Neuronal stem cell (in vitro differentiated cells): ENCODE data around the gene OR10H5.
"Not testable (repeated sequence)": the region's sequence is repeated elsewhere in the genome, so short reads cannot be mapped to it uniquely, and the experiment has no call there.

Experiments used
- DNase-seq: peaks from one replicate; pipeline ENCODE4 v3.0.0-alpha.2; 2013; ENCODE audit warnings: low spot score
- H2AFZ ChIP-seq: one replicate; pipeline ENCODE4 v1.6.1; 2013; ENCODE audit warnings: mild to moderate bottlenecking, low read length, inconsistent platforms
- H2AK5ac ChIP-seq: 2 replicates; pipeline ENCODE4 v1.6.1; 2013; ENCODE audit warnings: low read depth, mild to moderate bottlenecking, inconsistent platforms, low read length, moderate library complexity, mixed read lengths
- H2BK120ac ChIP-seq: 2 replicates; pipeline ENCODE4 v1.6.1; 2013; ENCODE audit warnings: low read depth, mild to moderate bottlenecking, inconsistent platforms, low read length, moderate library complexity, mixed read lengths
- H2BK12ac ChIP-seq: one replicate; pipeline ENCODE4 v1.6.1; 2013; ENCODE audit warnings: low read length, inconsistent platforms
- H2BK15ac ChIP-seq: 2 replicates; pipeline ENCODE4 v1.6.1; 2013; ENCODE audit warnings: mild to moderate bottlenecking, low read length, inconsistent platforms, mixed read lengths
- H2BK5ac ChIP-seq: one replicate; pipeline ENCODE4 v1.6.1; 2013; ENCODE audit warnings: inconsistent platforms, mild to moderate bottlenecking, low read length, moderate library complexity
- H3K14ac ChIP-seq: one replicate; pipeline ENCODE4 v1.6.1; 2013; ENCODE audit warnings: low read length, inconsistent platforms
- H3K18ac ChIP-seq: 2 replicates; pipeline ENCODE4 v1.6.1; 2013; ENCODE audit warnings: low read length, inconsistent platforms
- H3K23ac ChIP-seq: 2 replicates; pipeline ENCODE4 v1.6.1; 2013; ENCODE audit warnings: low read depth, mild to moderate bottlenecking, mixed read lengths, low read length, inconsistent platforms; ENCODE audit not compliant: poor library complexity
- H3K27ac ChIP-seq: replicated peaks from 3 replicates; pipeline ENCODE4 v1.5.1; 2013; ENCODE audit warnings: low read length, inconsistent platforms
- H3K27me3 ChIP-seq, 3 experiments: 2 replicates each; pipeline ENCODE4 v1.6.1; 2013; ENCODE audit warnings: low read length in 3 of 3, mild to moderate bottlenecking in 2 of 3, inconsistent platforms in 1 of 3, low read depth in 1 of 3, mixed read lengths in 1 of 3, moderate library complexity in 1 of 3; ENCODE audit not compliant: control insufficient read depth in 3 of 3, insufficient read depth in 3 of 3
- H3K36me3 ChIP-seq, 2 donors: replicated peaks in 1 of 2; 2 replicates each; pipeline ENCODE4 v1.6.1; 2013; ENCODE audit warnings: low read length in 2 of 2; ENCODE audit not compliant: control insufficient read depth in 2 of 2, insufficient read depth in 2 of 2
- H3K4ac ChIP-seq: 2 replicates; pipeline ENCODE4 v1.6.1; 2013; ENCODE audit warnings: inconsistent platforms, mild to moderate bottlenecking, low read length, moderate library complexity
- H3K4me1 ChIP-seq, 2 donors: 1 replicate in 1 of 2; 2 replicates in 1 of 2; pipeline ENCODE4 v1.6.1; 2013; ENCODE audit warnings: low read length in 2 of 2, low read depth in 1 of 2; ENCODE audit not compliant: control insufficient read depth in 2 of 2, insufficient read depth in 1 of 2
- H3K4me2 ChIP-seq: one replicate; pipeline ENCODE4 v1.6.1; 2013; ENCODE audit warnings: mild to moderate bottlenecking, low read length, inconsistent platforms; ENCODE audit not compliant: insufficient read depth, poor library complexity, severe bottlenecking
- H3K4me3 ChIP-seq, 2 donors: 2 replicates each; pipeline ENCODE4 v1.5.1; 2013; ENCODE audit warnings: low read length in 2 of 2, mild to moderate bottlenecking in 2 of 2, inconsistent platforms in 1 of 2, moderate library complexity in 1 of 2
- H3K79me1 ChIP-seq: one replicate; pipeline ENCODE4 v1.6.1; 2013; ENCODE audit warnings: low read depth, mild to moderate bottlenecking, inconsistent platforms, low read length, moderate library complexity
- H3K9ac ChIP-seq: one replicate; pipeline ENCODE4 v1.6.1; 2013; ENCODE audit warnings: mild to moderate bottlenecking, low read depth, low read length, inconsistent platforms; ENCODE audit not compliant: poor library complexity
- H3K9me3 ChIP-seq, 2 donors: replicated peaks in 1 of 2; 2 replicates each; pipeline versions ENCODE3 to v1.6.1; 2013; ENCODE audit warnings: low read length in 2 of 2, mild to moderate bottlenecking in 2 of 2, inconsistent platforms in 1 of 2, low read depth in 1 of 2, mixed read lengths in 1 of 2, moderate library complexity in 1 of 2; ENCODE audit not compliant: control insufficient read depth in 2 of 2, insufficient read depth in 1 of 2
- H4K8ac ChIP-seq: one replicate; pipeline ENCODE4 v1.6.1; 2013; ENCODE audit warnings: low read depth, mild to moderate bottlenecking, inconsistent platforms, low read length, moderate library complexity
- H4K91ac ChIP-seq: one replicate; pipeline ENCODE4 v1.6.1; 2013; ENCODE audit warnings: low read length, low read depth, mild to moderate bottlenecking, inconsistent platforms; ENCODE audit not compliant: poor library complexity
- WGBS, 2 donors: extraction: QIAGEN DNeasy Blood & Tissue Kit; methylation state at CpG; one replicate each; pipeline ENCODE4 v1.1.7; 2013; ENCODE audit warnings: missing lambda C conversion rate in 2 of 2, mixed read lengths in 1 of 2; ENCODE audit not compliant: insufficient read length in 2 of 2, insufficient replicate concordance in 1 of 2; ENCODE audit errors: extremely low coverage in 2 of 2; 5-methylcytosine and 5-hydroxymethylcytosine counted together

Gene OR10H5

DNA sequence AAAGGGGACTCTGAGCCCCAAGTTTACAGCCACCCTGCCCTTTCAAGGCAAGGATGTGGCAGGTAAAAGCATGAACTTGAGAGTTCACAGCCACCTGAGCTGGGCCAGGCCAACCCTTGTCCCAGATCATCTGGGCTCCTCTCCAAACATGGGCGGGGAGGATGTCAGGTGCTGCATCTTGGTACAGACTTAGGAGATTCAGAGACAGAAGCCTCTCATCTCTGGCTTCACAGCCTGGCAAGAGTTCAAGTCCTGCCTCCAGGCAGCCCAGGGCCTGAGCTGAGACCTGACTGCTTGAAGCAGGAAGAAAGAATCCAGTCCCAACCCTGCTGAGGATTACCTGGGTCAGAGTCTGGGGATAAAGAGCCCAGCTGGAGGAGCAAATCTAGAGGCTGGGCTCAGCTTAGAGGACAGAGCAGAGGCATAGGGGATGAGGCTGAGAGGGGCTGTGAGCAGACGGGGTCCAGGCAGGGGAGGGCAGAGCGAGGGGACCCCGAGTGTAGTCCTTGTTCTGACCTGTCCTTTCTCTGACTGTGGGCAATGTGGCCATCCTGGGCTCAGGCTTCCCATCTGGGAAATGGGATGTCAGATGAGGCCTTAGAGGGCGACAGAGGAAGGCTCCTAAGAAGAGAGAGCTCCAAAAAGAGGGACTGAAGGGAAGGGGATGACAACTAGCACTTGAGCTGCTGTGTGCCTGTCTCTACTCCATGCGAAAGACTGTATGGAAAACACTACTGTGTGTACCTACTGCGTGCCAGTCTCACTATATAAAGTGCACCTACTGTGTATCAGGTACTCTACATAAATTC is 6.6 kb upstream of the OR10H5 start:
- peaks cover 0 to 10% of the 10 kb centered on the region in 2 donors for H3K4me1 ChIP-seq
- DNase-seq: no peak
- H3K79me1 ChIP-seq: no peaks in the 10 kb centered on the region
- no CpG with 5 or more reads among the region's 7 CpGs for WGBS, 2 donors
- H2BK120ac ChIP-seq: no peak overlapping the region
- H2BK15ac ChIP-seq: no peak overlapping the region
- no peaks in the 10 kb centered on the region for H3K27me3 ChIP-seq
- no peak overlapping the region for H2AK5ac ChIP-seq
- no peak overlapping the region for H3K4ac ChIP-seq
- H2AFZ ChIP-seq: peak overlapping the region; percentile 73
- peaks cover 0 to 38% of the 10 kb centered on the region in 2 donors for H3K9me3 ChIP-seq
- H3K23ac ChIP-seq: no peak overlapping the region
- no peak overlapping the region for H3K4me3 ChIP-seq
- no peak overlapping the region for H3K14ac ChIP-seq
- H3K27ac ChIP-seq: peak overlapping the region; percentile 56
- no peak overlapping the region for H2BK5ac ChIP-seq
- no peak overlapping the region for H2BK12ac ChIP-seq
- H4K91ac ChIP-seq: no peak overlapping the region
- no peak overlapping the region for H3K4me2 ChIP-seq
- no peak overlapping the region for H4K8ac ChIP-seq
- H3K18ac ChIP-seq: no peak overlapping the region
- H3K9ac ChIP-seq: no peak overlapping the region
- H3K36me3 ChIP-seq: no peaks in the 10 kb centered on the region

DNA sequence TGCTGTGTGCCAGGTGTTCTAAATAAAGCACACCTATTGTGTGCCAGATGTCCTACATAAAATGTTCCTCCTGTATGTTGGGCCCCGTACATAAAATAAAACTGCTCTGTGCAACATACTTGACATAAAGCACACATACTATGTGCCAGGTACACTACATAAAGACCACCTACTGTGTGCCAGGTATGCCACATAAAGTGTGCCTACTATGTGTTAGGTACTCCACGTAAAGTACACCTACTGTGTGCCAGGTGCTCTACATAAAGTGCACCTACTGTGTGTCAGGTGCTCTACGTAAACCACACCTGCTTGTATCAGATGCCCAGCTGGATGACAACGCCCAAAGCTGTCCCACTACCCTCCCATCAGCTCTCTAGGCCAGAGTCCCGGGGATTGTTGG is 5.8 kb upstream of the OR10H5 start:
- no peak overlapping the region for H2BK120ac ChIP-seq
- no peak overlapping the region for H3K4me2 ChIP-seq
- H3K79me1 ChIP-seq: no peaks in the 10 kb centered on the region
- H3K4me3 ChIP-seq: no peak overlapping the region
- no CpG with 5 or more reads among the region's 5 CpGs for WGBS, 2 donors
- no peak overlapping the region for H3K27ac ChIP-seq
- H3K9ac ChIP-seq: no peak overlapping the region
- no peak overlapping the region for H3K23ac ChIP-seq
- H2BK5ac ChIP-seq: no peak overlapping the region
- no peak overlapping the region for H4K8ac ChIP-seq
- no peak overlapping the region for H2AK5ac ChIP-seq
- H3K18ac ChIP-seq: no peak overlapping the region
- DNase-seq: no peak
- no peak overlapping the region for H2BK15ac ChIP-seq
- H3K27me3 ChIP-seq: no peaks in the 10 kb centered on the region
- no peak overlapping the region for H2BK12ac ChIP-seq
- no peak overlapping the region for H2AFZ ChIP-seq
- peaks cover 0 to 33% of the 10 kb centered on the region in 2 donors for H3K9me3 ChIP-seq
- H3K4me1 ChIP-seq: peaks cover 0 to 10% of the 10 kb centered on the region in 2 donors
- H3K14ac ChIP-seq: no peak overlapping the region
- H3K36me3 ChIP-seq: no peaks in the 10 kb centered on the region
- H3K4ac ChIP-seq: no peak overlapping the region
- H4K91ac ChIP-seq: no peak overlapping the region

DNA sequence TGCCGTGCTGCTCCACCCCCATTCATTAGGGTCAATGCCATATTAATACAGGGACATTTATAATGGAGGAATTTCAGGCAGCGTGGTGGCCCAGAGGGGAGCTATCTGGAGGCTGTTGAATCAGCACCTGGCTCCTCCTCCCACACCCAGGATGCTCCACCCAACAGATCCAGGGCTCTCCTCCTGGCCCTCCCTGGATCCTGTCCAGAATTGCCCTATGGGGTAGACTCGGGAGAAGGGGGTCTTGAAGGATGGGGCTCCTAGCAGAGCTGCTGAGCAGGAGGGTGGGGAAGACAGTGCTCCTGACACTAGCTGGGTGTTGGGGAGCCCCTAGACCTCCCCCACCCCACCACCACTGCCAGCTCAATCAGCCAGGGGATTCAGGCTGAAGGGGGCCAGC is 5.2 kb upstream of the OR10H5 start:
- Histone ChIP-seq H3K4me1 (peaks cover 0 to 10% of the 10 kb centered on the region in 2 donors), H3K79me1 (no peaks in the 10 kb centered on the region), H4K91ac (no peak overlapping the region), H3K4me3 (peak overlapping the region in 1 of 2 donors; percentile 7), H3K36me3 (no peaks in the 10 kb centered on the region), H3K4me2 (no peak overlapping the region), H2BK120ac (no peak overlapping the region), H3K9ac (no peak overlapping the region), H3K4ac (no peak overlapping the region), H3K27ac (no peak overlapping the region), H3K23ac (no peak overlapping the region), H2BK15ac (no peak overlapping the region), H3K14ac (peak overlapping the region; percentile 38), H2AK5ac (no peak overlapping the region), H3K9me3 (peaks cover 0 to 34% of the 10 kb centered on the region in 2 donors), H4K8ac (no peak overlapping the region), H3K18ac (no peak overlapping the region), H2AFZ (no peak overlapping the region), H2BK5ac (no peak overlapping the region), H2BK12ac (no peak overlapping the region), H3K27me3 (peaks cover 0 to 1% (median 0%) of the 10 kb centered on the region in 3 experiments)
- no CpG with 5 or more reads among the region's 3 CpGs for WGBS, 2 donors
- no peak for DNase-seq

DNA sequence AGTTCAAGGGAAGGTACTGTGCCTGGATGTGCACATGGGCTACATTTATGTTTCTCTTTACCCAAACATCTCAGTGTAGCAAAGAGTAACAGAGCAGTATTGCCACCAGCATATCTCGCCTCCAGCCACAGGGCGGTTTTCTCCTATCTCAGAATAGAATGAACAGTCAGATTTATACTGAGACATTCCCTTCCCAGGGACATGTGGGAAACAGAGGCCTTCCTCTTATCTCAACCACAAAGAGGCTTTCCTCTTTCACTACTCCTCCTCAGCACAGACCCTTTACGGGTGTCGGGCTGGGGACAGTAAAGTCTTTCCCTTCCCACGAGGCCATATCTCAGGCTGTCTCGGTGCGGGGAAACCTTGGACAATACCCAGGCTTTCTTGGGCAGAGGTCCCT is 4.6 kb upstream of the OR10H5 start:
- not testable (repeated sequence) for H3K23ac ChIP-seq, H2AFZ ChIP-seq, H3K4me2 ChIP-seq, H3K27ac ChIP-seq, H3K18ac ChIP-seq, H2BK120ac ChIP-seq, H3K4ac ChIP-seq, H3K4me1 ChIP-seq, H4K91ac ChIP-seq, H3K79me1 ChIP-seq, H3K27me3 ChIP-seq, H3K9ac ChIP-seq, H2BK12ac ChIP-seq, H3K4me3 ChIP-seq, H3K14ac ChIP-seq, H2BK5ac ChIP-seq, H4K8ac ChIP-seq, H3K36me3 ChIP-seq, H2BK15ac ChIP-seq, H2AK5ac ChIP-seq, DNase-seq
- WGBS, 2 donors: no CpG with 5 or more reads among the region's 7 CpGs
- H3K9me3 ChIP-seq: peaks cover 0 to 33% of the 10 kb centered on the region in 2 donors
